IMR-90 (cell line): ENCODE results near the gene ATG4A. TPM values are rescaled to one million over a fixed set of nuclear protein-coding genes. Genes with fewer than 3 reads are reported as not detected.

Source experiments
- ATAC-seq: fragments of 200-7000 bp; cut with Tn5 transposase; 2 replicates; pipeline ENCODE4 v1.9.1; 2020; ENCODE audit warnings: low read depth, mild to moderate bottlenecking, moderate library complexity
- Bru-seq: library from RNA; stranded (reverse); fragments of 400-500 nt; gene quantifications from one replicate; lab custom pipeline; 2021; lab: Mats Ljungman, UMichigan
- BruChase-seq, 2 experiments: library from RNA; stranded (reverse); fragments of 400-500 nt; gene quantifications; one replicate each; lab custom pipeline; 2021; lab: Mats Ljungman, UMichigan
- BruUV-seq: library from RNA; stranded (reverse); fragments of 400-500 nt; replicated peaks from 2 replicates; lab custom pipeline; 2021; lab: Mats Ljungman, UMichigan
- CTCF ChIA-PET: fragments of 300-600 bp; formaldehyde crosslinking; extraction: SDS; loops from one replicate; lab custom pipeline; 2021; ENCODE audit warnings: antibody characterized with exemption; lab: Yijun Ruan, JAX
- POLR2A ChIA-PET: fragments of 300-600 bp; sonication (Branson Sonifier 250); formaldehyde crosslinking; loops from one replicate; lab custom pipeline; 2022; ENCODE audit warnings: antibody characterized with exemption; ENCODE audit not compliant: unreplicated experiment; lab: Charles Lee
- DNase-seq: peaks from one replicate; pipeline ENCODE4 v3.0.0; 2013
- H2AFZ ChIP-seq: replicated peaks from 2 replicates; pipeline ENCODE3; 2013; ENCODE audit warnings: low read length, mild to moderate bottlenecking; ENCODE audit not compliant: poor library complexity
- H2AK5ac ChIP-seq: 2 replicates; pipeline ENCODE4 v1.6.1; 2013; ENCODE audit warnings: low read depth, low read length, inconsistent platforms
- H2AK9ac ChIP-seq: replicated peaks from 2 replicates; pipeline ENCODE3; 2013; ENCODE audit warnings: mild to moderate bottlenecking, low read depth, low read length, moderate library complexity; ENCODE audit not compliant: poor library complexity
- H2BK120ac ChIP-seq: 2 replicates; pipeline ENCODE4 v1.6.1; 2013; ENCODE audit warnings: low read depth, low read length, inconsistent platforms
- H2BK15ac ChIP-seq: 3 replicates; pipeline ENCODE4 v1.6.1; 2013; ENCODE audit warnings: low read depth, low read length, inconsistent platforms
- H2BK20ac ChIP-seq: 2 replicates; pipeline ENCODE4 v1.6.1; 2013; ENCODE audit warnings: low read depth, mild to moderate bottlenecking, inconsistent platforms, low read length, moderate library complexity
- H2BK5ac ChIP-seq: 2 replicates; pipeline ENCODE4 v1.6.1; 2013; ENCODE audit warnings: mild to moderate bottlenecking, low read depth, low read length, inconsistent platforms; ENCODE audit not compliant: poor library complexity, severe bottlenecking
- H3K14ac ChIP-seq: replicated peaks from 2 replicates; pipeline ENCODE4 v1.6.1; 2013; ENCODE audit warnings: low read depth, low read length, inconsistent platforms
- H3K18ac ChIP-seq: 2 replicates; pipeline ENCODE4 v1.6.1; 2013; ENCODE audit warnings: low read depth, low read length, control low read depth
- H3K23ac ChIP-seq: 2 replicates; pipeline ENCODE4 v1.6.1; 2013; ENCODE audit warnings: low read depth, low read length, inconsistent platforms
- H3K27ac ChIP-seq: 2 replicates; pipeline ENCODE4 v1.5.1; 2013; ENCODE audit warnings: mild to moderate bottlenecking, control low read depth, low read length; ENCODE audit not compliant: insufficient read depth
- H3K27me3 ChIP-seq: 2 replicates; pipeline ENCODE4 v1.6.1; 2013; ENCODE audit warnings: low read length; ENCODE audit not compliant: control insufficient read depth, insufficient read depth
- H3K36me3 ChIP-seq: 2 replicates; pipeline ENCODE4 v1.6.1; 2013; ENCODE audit warnings: low read length, mixed read lengths; ENCODE audit not compliant: control insufficient read depth, insufficient read depth
- H3K4ac ChIP-seq: 2 replicates; pipeline ENCODE4 v1.6.1; 2013; ENCODE audit warnings: low read depth, low read length, inconsistent platforms
- H3K4me1 ChIP-seq: 2 replicates; pipeline ENCODE4 v1.6.1; 2013; ENCODE audit warnings: low read length, mixed read lengths; ENCODE audit not compliant: control insufficient read depth, insufficient read depth
- H3K4me2 ChIP-seq: 2 replicates; pipeline ENCODE4 v1.6.1; 2013; ENCODE audit warnings: low read depth, mild to moderate bottlenecking, control low read depth, low read length, moderate library complexity
- H3K4me3 ChIP-seq: 2 replicates; pipeline ENCODE4 v1.5.1; 2013; ENCODE audit warnings: low read depth, mild to moderate bottlenecking, control low read depth, low read length, moderate library complexity; ENCODE audit not compliant: insufficient read depth
- H3K56ac ChIP-seq: 2 replicates; pipeline ENCODE4 v1.6.1; 2013; ENCODE audit warnings: low read length, inconsistent platforms; ENCODE audit not compliant: insufficient read depth; ENCODE audit errors: extremely low read depth
- H3K79me1 ChIP-seq, 2 experiments: 2 replicates each; pipeline ENCODE4 v1.6.1; 2013; ENCODE audit warnings: low read length in 2 of 2, inconsistent platforms in 1 of 2, low read depth in 1 of 2
- H3K9ac ChIP-seq: 2 replicates; pipeline ENCODE4 v1.6.1; 2013; ENCODE audit warnings: low read depth, low read length, control low read depth
- H3K9me1 ChIP-seq: 2 replicates; pipeline ENCODE4 v1.6.1; 2013; ENCODE audit warnings: low read length, inconsistent platforms; ENCODE audit not compliant: insufficient read depth
- H3K9me3 ChIP-seq: 2 replicates; pipeline ENCODE4 v1.6.1; 2013; ENCODE audit warnings: low read length; ENCODE audit not compliant: control insufficient read depth, insufficient read depth
- H4K20me1 ChIP-seq: 2 replicates; pipeline ENCODE4 v1.6.1; 2013; ENCODE audit warnings: low read length, inconsistent platforms; ENCODE audit not compliant: insufficient read depth
- H4K5ac ChIP-seq: 2 replicates; pipeline ENCODE4 v1.6.1; 2013; ENCODE audit warnings: mild to moderate bottlenecking, low read depth, low read length, control low read depth
- H4K8ac ChIP-seq, 2 experiments: 2 replicates each; pipeline ENCODE4 v1.6.1; 2013; ENCODE audit warnings: low read depth in 2 of 2, low read length in 2 of 2, control low read depth in 1 of 2, inconsistent platforms in 1 of 2
- H4K91ac ChIP-seq: 2 replicates; pipeline ENCODE4 v1.6.1; 2013; ENCODE audit warnings: low read depth, low read length, inconsistent platforms; ENCODE audit not compliant: insufficient read depth
- BHLHE40 ChIP-seq: fragments of 150-350 bp; IDR thresholded peaks from 2 replicates; pipeline ENCODE4 v1.6.1; 2016; ENCODE audit warnings: mild to moderate bottlenecking, low read depth, low read length
- ELK1 ChIP-seq: fragments of 150-350 bp; IDR thresholded peaks from 2 replicates; pipeline ENCODE4 v1.6.1; 2016; ENCODE audit warnings: low read depth, mild to moderate bottlenecking, low read length, moderate library complexity, borderline replicate concordance
- FOS ChIP-seq: fragments of 150-350 bp; IDR thresholded peaks from 2 replicates; pipeline ENCODE4 v1.6.1; 2016; ENCODE audit warnings: low read depth, low read length
- MAFK ChIP-seq: IDR thresholded peaks from 2 replicates; pipeline ENCODE4 v1.6.1; 2012; ENCODE audit warnings: low read depth, low read length, improper control_type of control experiment
- MAZ ChIP-seq: IDR thresholded peaks from 2 replicates; pipeline ENCODE4 v1.6.1; 2012; ENCODE audit warnings: low read depth, mild to moderate bottlenecking, low read length, improper control_type of control experiment, moderate library complexity, borderline replicate concordance
- NFE2L2 ChIP-seq: fragments of 150-350 bp; IDR thresholded peaks from 2 replicates; pipeline ENCODE4 v1.6.1; 2016; ENCODE audit warnings: low read depth, mild to moderate bottlenecking, low read length
- POLR2A ChIP-seq: IDR thresholded peaks from 2 replicates; pipeline ENCODE4 v1.6.1; 2012; ENCODE audit warnings: mild to moderate bottlenecking, low read depth, low read length
- RAD21 ChIP-seq: IDR thresholded peaks from 2 replicates; pipeline ENCODE4 v1.6.1; 2012; ENCODE audit warnings: low read length, improper control_type of control experiment
- RCOR1 ChIP-seq: IDR thresholded peaks from 2 replicates; pipeline ENCODE4 v1.6.1; 2012; ENCODE audit warnings: mild to moderate bottlenecking, low read length, improper control_type of control experiment; ENCODE audit not compliant: insufficient replicate concordance
- SMC3 ChIP-seq: fragments of 150-350 bp; IDR thresholded peaks from 2 replicates; pipeline ENCODE4 v1.6.1; 2016; ENCODE audit warnings: low read depth, mild to moderate bottlenecking, antibody characterized with exemption, low read length, moderate library complexity
- WGBS, 2 experiments: methylation state at CpG; one replicate each; pipeline versions ENCODE4 v1.1.5 to v1.1.7; 2013; ENCODE audit warnings: missing lambda C conversion rate in 2 of 2; ENCODE audit not compliant: insufficient read length in 1 of 2; ENCODE audit errors: extremely low coverage in 2 of 2; 5-methylcytosine and 5-hydroxymethylcytosine counted together
- dilution Hi-C: fragments of 300-500 bp; cut with HindIII; formaldehyde crosslinking; loops from one replicate; pipeline ENCODE4 v1.14.3; 2018; ENCODE audit warnings: low sequenced_read_pairs; ENCODE audit not compliant: unreplicated experiment
- in situ Hi-C: fragments of 300-500 bp; cut with MboI; formaldehyde crosslinking; loops from 3 replicates; pipeline ENCODE4 v1.14.3; 2019; ENCODE audit warnings: low sequenced_read_pairs, inconsistent platforms, mixed read lengths
- intact Hi-C: fragments of 100-400 bp; cut with micrococcal nuclease; formaldehyde crosslinking; loops from 2 replicates; pipeline ENCODE4 v1.10.0; 2022
- long read RNA-seq: library from polyadenylated mRNA; unstranded; transcript quantifications from one replicate; pipeline ENCODE4 v2.0.0, GENCODE V29; 2021; ENCODE audit not compliant: unreplicated experiment
- polyA plus RNA-seq, 3 experiments: library from polyadenylated mRNA; depleted of rRNA; stranded (reverse); fragments of >200 nt; gene quantifications; 2 replicates each; pipeline ENCODE4 v1.2.3, GENCODE V29; 2012; ENCODE audit warnings: low replicate concordance in 1 of 3
- total RNA-seq: library from RNA; depleted of rRNA; stranded (reverse); fragments of >200 nt; gene quantifications from 2 replicates; pipeline ENCODE4 v1.2.3, GENCODE V29; 2012; rRNA removed
- TF ChIP-seq, protein P1 (sequence below): conservative IDR thresholded peaks from 2 replicates; pipeline ENCODE4 v1.5.1; 2012; ENCODE audit warnings: mild to moderate bottlenecking, low read depth, low read length, improper control_type of control experiment
- TF ChIP-seq, protein P2 (sequence below): fragments of 150-350 bp; IDR thresholded peaks from 2 replicates; pipeline ENCODE4 v1.6.1; 2017; ENCODE audit warnings: mild to moderate bottlenecking, antibody characterized with exemption, low read length, low read depth

The ATG4A gene
- 13.6 and 14.7 TPM in 2 replicates for total RNA-seq
- polyA plus RNA-seq (2012; rRNA removed), result 6.3 and 8.2 TPM in 2 replicates
- 1.5 and 2.1 TPM in 2 replicates for polyA plus RNA-seq (2012; cell fraction: cytosol; rRNA removed)
- 0.92 and 8.8 TPM in 2 replicates for polyA plus RNA-seq (2012; cell fraction: nucleus; rRNA removed; ENCODE audit: low replicate concordance)
- percentile 48 among the genes with signal in this experiment for Bru-seq, nascent RNA
- percentile 44 among the genes with signal in this experiment for BruChase-seq, experiment 1, labeled RNA remaining after a 6-hour chase
- BruChase-seq, experiment 2, labeled RNA remaining after a 2-hour chase, result percentile 52 among the genes with signal in this experiment
- long read RNA-seq, transcript ATG4A-203 (13 exons, 2,315 nt), result major isoform, 12 of 16 reads
- long read RNA-seq, partial matches to known transcripts, result 3 of 16 reads
- long read RNA-seq, other reads (novel, unspliced or antisense), result 1 of 16 reads

DNA sequence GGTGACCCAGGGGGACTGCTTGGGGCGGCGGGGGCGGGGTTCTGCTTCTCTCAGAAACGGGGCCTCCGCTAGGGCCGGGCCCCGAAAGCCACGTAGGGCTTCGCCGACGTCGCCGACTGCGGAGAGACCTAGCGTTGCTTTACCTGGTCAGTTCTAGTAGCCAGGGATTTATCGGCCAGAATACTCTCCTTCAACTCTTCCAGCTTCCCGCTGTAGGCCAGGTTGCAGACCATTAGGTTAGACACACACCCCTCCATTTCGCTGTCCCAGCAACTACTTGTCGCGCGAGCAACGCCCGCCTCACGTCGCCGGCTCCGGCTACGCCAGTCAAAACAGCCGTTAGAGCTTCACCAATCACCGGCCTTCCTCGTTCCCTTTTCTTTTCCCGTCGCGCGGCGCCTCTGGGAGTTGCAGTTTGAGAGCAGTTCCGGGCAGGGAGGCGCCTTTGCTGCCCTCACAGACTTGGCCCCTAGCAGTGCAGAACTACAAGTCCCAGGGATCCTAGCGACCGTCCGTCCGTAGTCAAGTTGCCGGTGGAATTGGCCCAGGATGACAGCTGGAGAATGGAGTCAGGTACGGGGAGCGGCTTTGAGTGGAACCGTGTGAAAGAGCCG, at the start of gene ATG4A, which contains the start of gene PSMD10:
Gene ATG4A (plus strand): TSS at position 515 of the 614 bp plus-strand sequence. CDS start 49 bp downstream, at position 564.
Gene PSMD10 (minus strand): TSS at position 279 of the 614 bp plus-strand sequence. CDS start 22 bp downstream, at position 257.
- Histone ChIP-seq H3K4me2 (peak within 1 kb of the TSS; percentile 98), H3K56ac (peak within 1 kb of the TSS; percentile 76; the same call in 1 of the 2 replicates), H3K27me3 (no peaks in the 10 kb centered on the region), H3K14ac (peak within 1 kb of the TSS; percentile 75), H2AK9ac (no peak within 1 kb of the TSS), H3K36me3 (peaks cover 6% of the 10 kb centered on the region), H3K9me1 (no peaks in the 10 kb centered on the region), H3K79me1 (peaks cover 0 to 10% of the 10 kb centered on the region in 2 experiments; a peak in 3 of 4 replicates), H3K4me3 (peak within 1 kb of the TSS; percentile 79), H3K27ac (peak within 1 kb of the TSS; percentile 78), H2AK5ac (no peak within 1 kb of the TSS), H3K9ac (peak within 1 kb of the TSS; percentile 78), H4K8ac (peak within 1 kb of the TSS; percentile 12 to 69; a peak in 3 of 4 replicates), H3K18ac (peak within 1 kb of the TSS; percentile 76), H2BK120ac (peak within 1 kb of the TSS; percentile 33; the same call in 1 of the 2 replicates), H2BK20ac (0 out of 2 replicates have a peak within 1 kb of the TSS, but pooled peaks have one; percentile 25), H2BK5ac (peak within 1 kb of the TSS; percentile 65), H4K20me1 (no peaks in the 10 kb centered on the region), H4K5ac (peak within 1 kb of the TSS; percentile 89), H2BK15ac (no peak within 1 kb of the TSS), H2AFZ (peak within 1 kb of the TSS; percentile 91), H3K4ac (peak within 1 kb of the TSS; percentile 78; the same call in 1 of the 2 replicates), H3K23ac (peak within 1 kb of the TSS; percentile 89), H4K91ac (peak within 1 kb of the TSS; percentile 76), H3K9me3 (no peaks in the 10 kb centered on the region), H3K4me1 (no peaks in the 10 kb centered on the region)
- in situ Hi-C loops, result no loop called here
- ChIA-PET CTCF (no interaction called here), POLR2A (no interaction called here)
- 35% methylated on average over 22 of the region's 47 CpGs; no CpG with 5 or more reads in 1 of the 2 experiments for WGBS, 2 experiments
- intact Hi-C loops, result no loop called here
- BruUV-seq, result no TSS peak
- dilution Hi-C loops, result no loop called here
- DNase-seq (peak; percentile 93), ATAC-seq (peak; percentile 96)
- TF ChIP-seq FOS, result no peak
- no peak for TF ChIP-seq NFE2L2
- TF ChIP-seq, protein P1, sequence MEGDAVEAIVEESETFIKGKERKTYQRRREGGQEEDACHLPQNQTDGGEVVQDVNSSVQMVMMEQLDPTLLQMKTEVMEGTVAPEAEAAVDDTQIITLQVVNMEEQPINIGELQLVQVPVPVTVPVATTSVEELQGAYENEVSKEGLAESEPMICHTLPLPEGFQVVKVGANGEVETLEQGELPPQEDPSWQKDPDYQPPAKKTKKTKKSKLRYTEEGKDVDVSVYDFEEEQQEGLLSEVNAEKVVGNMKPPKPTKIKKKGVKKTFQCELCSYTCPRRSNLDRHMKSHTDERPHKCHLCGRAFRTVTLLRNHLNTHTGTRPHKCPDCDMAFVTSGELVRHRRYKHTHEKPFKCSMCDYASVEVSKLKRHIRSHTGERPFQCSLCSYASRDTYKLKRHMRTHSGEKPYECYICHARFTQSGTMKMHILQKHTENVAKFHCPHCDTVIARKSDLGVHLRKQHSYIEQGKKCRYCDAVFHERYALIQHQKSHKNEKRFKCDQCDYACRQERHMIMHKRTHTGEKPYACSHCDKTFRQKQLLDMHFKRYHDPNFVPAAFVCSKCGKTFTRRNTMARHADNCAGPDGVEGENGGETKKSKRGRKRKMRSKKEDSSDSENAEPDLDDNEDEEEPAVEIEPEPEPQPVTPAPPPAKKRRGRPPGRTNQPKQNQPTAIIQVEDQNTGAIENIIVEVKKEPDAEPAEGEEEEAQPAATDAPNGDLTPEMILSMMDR, result no peak
- TF ChIP-seq POLR2A, result peak; percentile 83
- TF ChIP-seq, protein P2, sequence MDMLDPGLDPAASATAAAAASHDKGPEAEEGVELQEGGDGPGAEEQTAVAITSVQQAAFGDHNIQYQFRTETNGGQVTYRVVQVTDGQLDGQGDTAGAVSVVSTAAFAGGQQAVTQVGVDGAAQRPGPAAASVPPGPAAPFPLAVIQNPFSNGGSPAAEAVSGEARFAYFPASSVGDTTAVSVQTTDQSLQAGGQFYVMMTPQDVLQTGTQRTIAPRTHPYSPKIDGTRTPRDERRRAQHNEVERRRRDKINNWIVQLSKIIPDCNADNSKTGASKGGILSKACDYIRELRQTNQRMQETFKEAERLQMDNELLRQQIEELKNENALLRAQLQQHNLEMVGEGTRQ, result no peak
- no peak for TF ChIP-seq RCOR1
- TF ChIP-seq SMC3, result no peak
- TF ChIP-seq RAD21, result no peak
- no peak for TF ChIP-seq MAFK
- TF ChIP-seq BHLHE40, result no peak
- TF ChIP-seq MAZ, result 0 out of 2 replicates have a peak, but pooled peaks have one; percentile 14
- no peak for TF ChIP-seq ELK1
